ENCODE data around the gene TMEM255B. TPM values are rescaled to one million over a fixed set of nuclear protein-coding genes. Genes with fewer than 3 reads are reported as not detected.

TMEM255B gene
- total and polyA plus RNA-seq, 5 donors from 2014 or later: 0.02 to 1.3 (median 0.11) TPM; not detected in 1

- Mint-ChIP-seq H3K4me1 (peaks cover 0 to 17% (median 4%) of the 10 kb centered on the region in 4 donors), H3K4me3 (no peak overlapping the region), H3K27ac (no peak overlapping the region), H3K27me3 (no peaks in the 10 kb centered on the region), H3K9me3 (peaks cover 0 to 4% (median 0%) of the 10 kb centered on the region in 7 donors), H3K36me3 (no peaks in the 10 kb centered on the region)
- DNase-seq: no peak
- no peaks in the 10 kb centered on the region for H3K27me3 ChIP-seq (ENCODE audit: control insufficient read depth, insufficient read depth, low read length)
- ATAC-seq (ENCODE audit: low read depth in 2 of 2): no peak
- H3K9me3 ChIP-seq (ENCODE audit: control insufficient read depth in 2 of 2, low read length in 2 of 2): no peaks in the 10 kb centered on the region
- H3K36me3 ChIP-seq (ENCODE audit: control insufficient read depth, insufficient read depth, low read length): no peaks in the 10 kb centered on the region
- no peak overlapping the region for H3K4me3 ChIP-seq (ENCODE audit: low read depth, low read length)
- peaks cover 17% of the 10 kb centered on the region for H3K4me1 ChIP-seq (ENCODE audit: control insufficient read depth, insufficient read depth, low read length, poor library complexity, severe bottlenecking)
- no peak overlapping the region for H3K27ac ChIP-seq (ENCODE audit: insufficient read depth, low read length, poor library complexity, severe bottlenecking)
Observed at GRCh38 chr13:113837560-113838355, 78.7 kb downstream of the TMEM255B start.

- H3K27ac Mint-ChIP-seq: no peak overlapping the region
- no peaks in the 10 kb centered on the region for H3K27me3 Mint-ChIP-seq
- DNase-seq (no peak), ATAC-seq (ENCODE audit: low read depth in 2 of 2) (no peak)
- Histone ChIP-seq H3K36me3 (ENCODE audit: control insufficient read depth, insufficient read depth, low read length) (no peaks in the 10 kb centered on the region), H3K27ac (ENCODE audit: insufficient read depth, low read length, poor library complexity, severe bottlenecking) (no peak overlapping the region), H3K27me3 (ENCODE audit: control insufficient read depth, insufficient read depth, low read length) (no peaks in the 10 kb centered on the region), H3K4me1 (ENCODE audit: control insufficient read depth, insufficient read depth, low read length, poor library complexity, severe bottlenecking) (peaks cover 17% of the 10 kb centered on the region), H3K4me3 (ENCODE audit: low read depth, low read length) (no peak overlapping the region), H3K9me3 (ENCODE audit: control insufficient read depth in 2 of 2, low read length in 2 of 2) (no peaks in the 10 kb centered on the region)
- peaks cover 0 to 4% (median 0%) of the 10 kb centered on the region in 7 donors for H3K9me3 Mint-ChIP-seq
- no peaks in the 10 kb centered on the region for H3K36me3 Mint-ChIP-seq
- peaks cover 0 to 21% (median 4%) of the 10 kb centered on the region in 4 donors for H3K4me1 Mint-ChIP-seq
- H3K4me3 Mint-ChIP-seq: no peak overlapping the region
Observed at GRCh38 chr13:113838711-113839201, 79.7 kb downstream of the TMEM255B start.

GRCh38 chr13:113839536-113840204 is 80.6 kb downstream of the TMEM255B start:
- Histone ChIP-seq H3K27me3 (ENCODE audit: control insufficient read depth, insufficient read depth, low read length) (no peaks in the 10 kb centered on the region), H3K27ac (ENCODE audit: insufficient read depth, low read length, poor library complexity, severe bottlenecking) (no peak overlapping the region), H3K4me1 (ENCODE audit: control insufficient read depth, insufficient read depth, low read length, poor library complexity, severe bottlenecking) (peaks cover 17% of the 10 kb centered on the region), H3K4me3 (ENCODE audit: low read depth, low read length) (no peak overlapping the region), H3K9me3 (ENCODE audit: control insufficient read depth in 2 of 2, low read length in 2 of 2) (no peaks in the 10 kb centered on the region), H3K36me3 (ENCODE audit: control insufficient read depth, insufficient read depth, low read length) (no peaks in the 10 kb centered on the region)
- no peak overlapping the region for H3K4me3 Mint-ChIP-seq
- no peak overlapping the region for H3K27ac Mint-ChIP-seq
- H3K4me1 Mint-ChIP-seq: peaks cover 0 to 30% (median 5%) of the 10 kb centered on the region in 4 donors
- no peak for DNase-seq
- no peaks in the 10 kb centered on the region for H3K27me3 Mint-ChIP-seq
- peaks cover 0 to 4% (median 0%) of the 10 kb centered on the region in 7 donors for H3K9me3 Mint-ChIP-seq
- ATAC-seq (ENCODE audit: low read depth in 2 of 2): no peak
- no peaks in the 10 kb centered on the region for H3K36me3 Mint-ChIP-seq

GRCh38 chr13:113840541-113841352 is 81.7 kb downstream of the TMEM255B start:
- Mint-ChIP-seq H3K27me3 (no peaks in the 10 kb centered on the region), H3K4me3 (peak overlapping the region in 1 of 4 donors; percentile 59), H3K27ac (no peak overlapping the region), H3K9me3 (peaks cover 0 to 4% (median 0%) of the 10 kb centered on the region in 7 donors), H3K36me3 (no peaks in the 10 kb centered on the region), H3K4me1 (peaks cover 5 to 41% (median 8%) of the 10 kb centered on the region in 4 donors)
- no peak for ATAC-seq (ENCODE audit: low read depth in 2 of 2)
- no peak for DNase-seq
- no peaks in the 10 kb centered on the region for H3K9me3 ChIP-seq (ENCODE audit: control insufficient read depth in 2 of 2, low read length in 2 of 2)
- no peaks in the 10 kb centered on the region for H3K27me3 ChIP-seq (ENCODE audit: control insufficient read depth, insufficient read depth, low read length)
- no peak overlapping the region for H3K4me3 ChIP-seq (ENCODE audit: low read depth, low read length)
- peaks cover 24% of the 10 kb centered on the region for H3K4me1 ChIP-seq (ENCODE audit: control insufficient read depth, insufficient read depth, low read length, poor library complexity, severe bottlenecking)
- H3K36me3 ChIP-seq (ENCODE audit: control insufficient read depth, insufficient read depth, low read length): no peaks in the 10 kb centered on the region
- no peak overlapping the region for H3K27ac ChIP-seq (ENCODE audit: insufficient read depth, low read length, poor library complexity, severe bottlenecking)

- H3K4me1 Mint-ChIP-seq: peaks cover 9 to 47% (median 12%) of the 10 kb centered on the region in 4 donors
- no peak overlapping the region for H3K27ac ChIP-seq (ENCODE audit: insufficient read depth, low read length, poor library complexity, severe bottlenecking)
- H3K4me3 ChIP-seq (ENCODE audit: low read depth, low read length): no peak overlapping the region
- H3K27ac Mint-ChIP-seq: peak overlapping the region in 1 of 3 donors; percentile 82
- peak overlapping the region in 2 of 4 donors; percentile 4 to 59 for H3K4me3 Mint-ChIP-seq
- no peaks in the 10 kb centered on the region for H3K27me3 ChIP-seq (ENCODE audit: control insufficient read depth, insufficient read depth, low read length)
- no peaks in the 10 kb centered on the region for H3K36me3 Mint-ChIP-seq
- H3K27me3 Mint-ChIP-seq: no peaks in the 10 kb centered on the region
- no peaks in the 10 kb centered on the region for H3K36me3 ChIP-seq (ENCODE audit: control insufficient read depth, insufficient read depth, low read length)
- peaks cover 29% of the 10 kb centered on the region for H3K4me1 ChIP-seq (ENCODE audit: control insufficient read depth, insufficient read depth, low read length, poor library complexity, severe bottlenecking)
- ATAC-seq (ENCODE audit: low read depth in 2 of 2): no peak
- no peaks in the 10 kb centered on the region for H3K9me3 ChIP-seq (ENCODE audit: control insufficient read depth in 2 of 2, low read length in 2 of 2)
- peaks cover 0 to 4% (median 0%) of the 10 kb centered on the region in 7 donors for H3K9me3 Mint-ChIP-seq
- peak in 1 of 3 donors; percentile 22 for DNase-seq
Observed at GRCh38 chr13:113841353-113841650, 82.3 kb downstream of the TMEM255B start.

- ATAC-seq (ENCODE audit: low read depth in 2 of 2) (no peak), DNase-seq (no peak)
- peak overlapping the region in 1 of 3 donors; percentile 4 for H3K27ac Mint-ChIP-seq
- Histone ChIP-seq H3K9me3 (ENCODE audit: control insufficient read depth in 2 of 2, low read length in 2 of 2) (no peaks in the 10 kb centered on the region), H3K4me3 (ENCODE audit: low read depth, low read length) (no peak overlapping the region), H3K27ac (ENCODE audit: insufficient read depth, low read length, poor library complexity, severe bottlenecking) (no peak overlapping the region), H3K36me3 (ENCODE audit: control insufficient read depth, insufficient read depth, low read length) (no peaks in the 10 kb centered on the region), H3K27me3 (ENCODE audit: control insufficient read depth, insufficient read depth, low read length) (no peaks in the 10 kb centered on the region), H3K4me1 (ENCODE audit: control insufficient read depth, insufficient read depth, low read length, poor library complexity, severe bottlenecking) (peaks cover 37% of the 10 kb centered on the region)
- peaks cover 0 to 4% (median 0%) of the 10 kb centered on the region in 7 donors for H3K9me3 Mint-ChIP-seq
- peaks cover 9 to 57% (median 17%) of the 10 kb centered on the region in 4 donors for H3K4me1 Mint-ChIP-seq
- H3K4me3 Mint-ChIP-seq: peak overlapping the region in 2 of 4 donors; percentile 11 to 59
- H3K36me3 Mint-ChIP-seq: no peaks in the 10 kb centered on the region
- peaks cover 4% of the 10 kb centered on the region for H3K27me3 Mint-ChIP-seq
Observed at GRCh38 chr13:113842336-113843062, 83.5 kb downstream of the TMEM255B start.
